H9 (cell line): ENCODE results near the gene FHIT. TPM values are rescaled to one million over a fixed set of nuclear protein-coding genes. Genes with fewer than 3 reads are reported as not detected.

ENCODE experiments used
- DNase-seq: peaks from one replicate; pipeline ENCODE4 v3.0.0-alpha.2; 2017
- H2AFZ ChIP-seq: one replicate; pipeline ENCODE4 v1.6.1; 2013; ENCODE audit warnings: mild to moderate bottlenecking, low read length, control low read depth, moderate library complexity
- H2AK5ac ChIP-seq: 2 replicates; pipeline ENCODE4 v1.6.1; 2013; ENCODE audit warnings: low read length, control low read depth, mixed read lengths; ENCODE audit not compliant: insufficient read length
- H2BK120ac ChIP-seq: one replicate; pipeline ENCODE4 v1.6.1; 2013; ENCODE audit warnings: low read depth, mild to moderate bottlenecking, low read length, control low read depth, inconsistent platforms; ENCODE audit not compliant: poor library complexity, severe bottlenecking
- H2BK12ac ChIP-seq: 2 replicates; pipeline ENCODE4 v1.6.1; 2013; ENCODE audit warnings: low read length, control low read depth, mixed read lengths, low read depth; ENCODE audit not compliant: insufficient read length
- H2BK15ac ChIP-seq: 2 replicates; pipeline ENCODE4 v1.6.1; 2013; ENCODE audit warnings: low read depth, low read length, control low read depth
- H2BK20ac ChIP-seq: one replicate; pipeline ENCODE4 v1.6.1; 2013; ENCODE audit warnings: low read depth, mild to moderate bottlenecking, low read length, control low read depth, inconsistent platforms; ENCODE audit not compliant: poor library complexity, severe bottlenecking
- H2BK5ac ChIP-seq: 2 replicates; pipeline ENCODE4 v1.6.1; 2013; ENCODE audit warnings: low read length, control low read depth, mixed read lengths; ENCODE audit not compliant: insufficient read length
- H3K14ac ChIP-seq: 2 replicates; pipeline ENCODE4 v1.6.1; 2013; ENCODE audit warnings: low read length, control low read depth; ENCODE audit not compliant: insufficient read depth
- H3K18ac ChIP-seq: 2 replicates; pipeline ENCODE4 v1.6.1; 2013; ENCODE audit warnings: low read depth, mild to moderate bottlenecking, mixed read lengths, low read length, control low read depth; ENCODE audit not compliant: insufficient read length
- H3K23ac ChIP-seq: 2 replicates; pipeline ENCODE4 v1.6.1; 2013; ENCODE audit warnings: low read length, control low read depth, mixed read lengths, low read depth; ENCODE audit not compliant: insufficient read length
- H3K23me2 ChIP-seq: 2 replicates; pipeline ENCODE4 v1.6.1; 2013; ENCODE audit warnings: low read depth, mild to moderate bottlenecking, mixed read lengths, low read length, control low read depth; ENCODE audit not compliant: insufficient read length, poor library complexity, severe bottlenecking
- H3K27ac ChIP-seq: 2 replicates; pipeline ENCODE4 v1.5.1; 2013; ENCODE audit warnings: low read length, control low read depth, mixed read lengths, low read depth; ENCODE audit not compliant: insufficient read length
- H3K27me3 ChIP-seq: 2 replicates; pipeline ENCODE4 v1.6.1; 2013; ENCODE audit warnings: low read length, control low read depth, inconsistent platforms; ENCODE audit not compliant: insufficient read depth
- H3K4ac ChIP-seq: 2 replicates; pipeline ENCODE4 v1.6.1; 2013; ENCODE audit warnings: low read depth, mild to moderate bottlenecking, control low read depth, inconsistent platforms, low read length, moderate library complexity
- H3K4me1 ChIP-seq: 2 replicates; pipeline ENCODE4 v1.6.1; 2013; ENCODE audit warnings: low read length, control low read depth, inconsistent platforms; ENCODE audit not compliant: insufficient read depth
- H3K4me2 ChIP-seq: 2 replicates; pipeline ENCODE4 v1.6.1; 2013; ENCODE audit warnings: low read length, control low read depth, mixed read lengths; ENCODE audit not compliant: insufficient read length, insufficient read depth
- H3K56ac ChIP-seq: 2 replicates; pipeline ENCODE4 v1.6.1; 2013; ENCODE audit warnings: low read depth, mild to moderate bottlenecking, mixed read lengths, low read length, control low read depth; ENCODE audit not compliant: insufficient read length
- H3K79me1 ChIP-seq: 2 replicates; pipeline ENCODE4 v1.6.1; 2013; ENCODE audit warnings: low read depth, mild to moderate bottlenecking, moderate library complexity, low read length, control low read depth, inconsistent platforms; ENCODE audit not compliant: insufficient read depth, poor library complexity, severe bottlenecking
- H3K79me2 ChIP-seq: 2 replicates; pipeline ENCODE4 v1.6.1; 2013; ENCODE audit warnings: low read length, control low read depth, inconsistent platforms; ENCODE audit not compliant: insufficient read depth
- H3K9ac ChIP-seq: 2 replicates; pipeline ENCODE4 v1.6.1; 2013; ENCODE audit warnings: low read length, control low read depth, mixed read lengths; ENCODE audit not compliant: insufficient read length; ENCODE audit errors: extremely low read depth
- H3K9me3 ChIP-seq: one replicate; pipeline ENCODE4 v1.6.1; 2013; ENCODE audit warnings: low read depth, low read length, inconsistent platforms; ENCODE audit not compliant: control insufficient read depth
- H3T11ph ChIP-seq: one replicate; pipeline ENCODE4 v1.6.1; 2013; ENCODE audit warnings: mild to moderate bottlenecking, low read length, control low read depth, inconsistent platforms
- H4K20me1 ChIP-seq: one replicate; pipeline ENCODE4 v1.6.1; 2013; ENCODE audit not compliant: control insufficient read depth, insufficient read length, insufficient read depth
- H4K5ac ChIP-seq: 2 replicates; pipeline ENCODE4 v1.6.1; 2013; ENCODE audit warnings: low read depth, mild to moderate bottlenecking, mixed read lengths, low read length, control low read depth; ENCODE audit not compliant: insufficient read length
- H4K8ac ChIP-seq: replicated peaks from 2 replicates; pipeline ENCODE4 v1.6.1; 2013; ENCODE audit warnings: low read length, control low read depth, mixed read lengths, low read depth; ENCODE audit not compliant: insufficient read length
- H4K91ac ChIP-seq: 2 replicates; pipeline ENCODE4 v1.6.1; 2013; ENCODE audit warnings: low read depth, mild to moderate bottlenecking, moderate library complexity, mixed read lengths, low read length, control low read depth; ENCODE audit not compliant: insufficient read length
- H3K27ac Mint-ChIP-seq, 3 experiments: 2 replicates in 2 of 3; 3 replicates in 1 of 3; pipeline ENCODE4 v1.8.0; 2020 to 2021; ENCODE audit warnings: mixed read lengths in 3 of 3, mild to moderate bottlenecking in 1 of 3, moderate library complexity in 1 of 3
- H3K27me3 Mint-ChIP-seq: 2 replicates; pipeline ENCODE4 v1.8.0; 2021; ENCODE audit warnings: low read depth, mild to moderate bottlenecking, moderate library complexity, mixed read lengths
- H3K36me3 Mint-ChIP-seq, 3 experiments: 2 replicates in 2 of 3; 3 replicates in 1 of 3; pipeline ENCODE4 v1.8.0; 2020 to 2021; ENCODE audit warnings: low read depth in 3 of 3, mixed read lengths in 3 of 3; ENCODE audit not compliant: insufficient read depth in 1 of 3
- H3K4me1 Mint-ChIP-seq, 2 experiments: 2 replicates each; pipeline ENCODE4 v1.8.0; 2020; ENCODE audit warnings: mixed read lengths in 2 of 2
- H3K4me3 Mint-ChIP-seq, 2 experiments: 2 replicates in 1 of 2; 3 replicates in 1 of 2; pipeline ENCODE4 v1.8.0; 2020 to 2021; ENCODE audit warnings: mild to moderate bottlenecking in 2 of 2, mixed read lengths in 2 of 2, moderate library complexity in 1 of 2
- H3K9me3 Mint-ChIP-seq, 2 experiments: 2 replicates in 1 of 2; 3 replicates in 1 of 2; pipeline ENCODE4 v1.8.0; 2020; ENCODE audit warnings: mild to moderate bottlenecking in 2 of 2, mixed read lengths in 2 of 2, moderate library complexity in 1 of 2
- CTCF ChIP-seq: fragments of 200-600 bp; sonication (generic); conservative IDR thresholded peaks from 3 replicates; pipeline ENCODE4 v1.8.0; 2021; ENCODE audit warnings: antibody characterized with exemption, mild to moderate bottlenecking
- WGBS: extraction: QIAGEN DNeasy Blood & Tissue Kit; methylation state at CpG from one replicate; pipeline ENCODE4 v1.1.7; 2013; ENCODE audit warnings: missing lambda C conversion rate, low lambda C conversion rate, mixed read lengths; ENCODE audit not compliant: insufficient read length; ENCODE audit errors: extremely low coverage; 5-methylcytosine and 5-hydroxymethylcytosine counted together
- total RNA-seq: library from RNA; stranded (reverse); gene quantifications from 2 replicates; pipeline ENCODE4 v1.2.1, GENCODE V29; 2021

FHIT gene
- total RNA-seq, 1 experiment from 2014 or later, result 3.0 TPM

- Histone ChIP-seq H3K14ac (no peak overlapping the region), H2BK12ac (no peak overlapping the region), H4K91ac (no peak overlapping the region), H3K4ac (no peak overlapping the region), H3K4me2 (no peak overlapping the region), H3T11ph (no peak overlapping the region), H4K5ac (peak overlapping the region; percentile 46), H3K23ac (no peak overlapping the region), H3K27ac (no peak overlapping the region), H3K56ac (no peak overlapping the region), H2BK15ac (no peak overlapping the region), H3K79me2 (no peaks in the 10 kb centered on the region), H3K9me3 (no peaks in the 10 kb centered on the region), H3K4me1 (peaks cover 8% of the 10 kb centered on the region; the same call in 1 of the 2 replicates), H3K9ac (no peak overlapping the region), H3K27me3 (no peaks in the 10 kb centered on the region), H3K18ac (no peak overlapping the region), H2BK20ac (no peak overlapping the region), H2BK120ac (no peak overlapping the region), H2AK5ac (no peak overlapping the region), H2BK5ac (no peak overlapping the region), H4K20me1 (no peaks in the 10 kb centered on the region), H3K79me1 (no peaks in the 10 kb centered on the region), H2AFZ (no peak overlapping the region), H4K8ac (no peak overlapping the region), H3K23me2 (no peaks in the 10 kb centered on the region)
- Mint-ChIP-seq H3K4me3 (no peak overlapping the region), H3K27ac (no peak overlapping the region), H3K4me1 (peaks cover 25 to 29% of the 10 kb centered on the region in 2 experiments), H3K36me3 (no peaks in the 10 kb centered on the region), H3K27me3 (no peaks in the 10 kb centered on the region), H3K9me3 (no peaks in the 10 kb centered on the region)
- TF ChIP-seq CTCF, result no peak
- no CpG with 5 or more reads among the region's 4 CpGs for WGBS
- DNase-seq, result no peak
Observed at GRCh38 chr3:60186359-60186758, 1064.9 kb downstream of the FHIT start.
